GM21786 (cell line): ENCODE data around the gene FLT1.

ENCODE experiments used
- ATAC-seq: cut with Tn5 transposase; IDR thresholded peaks from one replicate; pipeline ENCODE4 v1.9.1; 2021; ENCODE audit not compliant: unreplicated experiment

Gene FLT1

DNA sequence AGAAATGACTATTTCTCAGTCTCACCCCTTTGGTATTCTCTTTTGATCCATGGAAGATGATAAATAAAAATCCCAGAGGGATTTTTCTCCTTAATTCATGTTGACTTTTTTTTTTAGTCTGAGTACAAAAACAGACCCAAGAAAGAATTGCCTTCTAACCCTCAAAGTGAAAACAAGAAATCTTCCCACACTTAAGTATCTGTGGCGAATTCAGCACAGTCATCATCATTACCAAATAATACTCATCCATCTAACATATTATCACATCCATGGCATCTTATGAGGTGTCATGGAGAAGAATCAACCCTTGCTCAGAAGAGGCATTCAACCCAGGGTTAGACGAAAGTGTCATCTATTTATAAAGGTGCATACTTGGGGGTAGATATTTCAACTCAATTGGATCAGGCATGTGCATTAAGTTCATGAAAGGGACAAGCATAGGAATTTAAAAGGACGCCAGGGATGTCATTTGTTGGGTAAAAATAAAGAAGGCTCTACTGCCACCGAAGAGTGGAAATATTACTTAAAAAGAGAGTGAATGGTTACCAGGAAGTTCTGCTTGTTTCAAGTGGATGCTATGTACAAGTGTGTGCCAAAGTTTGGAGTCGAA is 101.9 kb downstream of the FLT1 start:
- ATAC-seq: no peak

DNA sequence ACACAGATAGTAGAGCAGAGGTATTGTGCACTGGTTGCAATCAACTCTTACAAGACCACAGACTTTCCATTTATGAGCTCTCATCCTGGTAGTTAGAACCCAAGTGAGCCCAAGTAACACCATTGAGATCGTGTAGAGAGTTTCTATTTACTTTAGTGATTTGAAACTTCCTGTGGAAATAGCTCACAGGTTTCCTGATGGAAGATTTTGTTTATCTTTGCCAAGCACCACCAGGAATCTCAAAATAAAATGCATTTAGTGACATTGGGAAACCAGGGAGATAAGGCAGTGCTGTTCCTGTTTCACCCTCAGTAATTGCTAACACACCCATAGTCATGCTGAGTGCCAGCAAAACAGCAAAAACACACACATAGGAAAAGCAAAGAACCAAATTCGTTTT is 102.5 kb downstream of the FLT1 start:
- no peak for ATAC-seq

- ATAC-seq: no peak
These were observed 107.0 kb downstream of the FLT1 start for GRCh38 chr13:28387740-28388501.

- ATAC-seq: no peak
These were observed 109.6 kb downstream of the FLT1 start for GRCh38 chr13:28385362-28385761.

GRCh38 chr13:28384789-28385188 is 110.1 kb downstream of the FLT1 start:
- no peak for ATAC-seq

- ATAC-seq: no peak
These were observed 114.6 kb downstream of the FLT1 start for GRCh38 chr13:28380319-28380718.

- ATAC-seq: no peak
These were observed 115.4 kb downstream of the FLT1 start for GRCh38 chr13:28379371-28380083.

- no peak for ATAC-seq
These were observed 118.3 kb downstream of the FLT1 start for GRCh38 chr13:28376604-28377003.

DNA sequence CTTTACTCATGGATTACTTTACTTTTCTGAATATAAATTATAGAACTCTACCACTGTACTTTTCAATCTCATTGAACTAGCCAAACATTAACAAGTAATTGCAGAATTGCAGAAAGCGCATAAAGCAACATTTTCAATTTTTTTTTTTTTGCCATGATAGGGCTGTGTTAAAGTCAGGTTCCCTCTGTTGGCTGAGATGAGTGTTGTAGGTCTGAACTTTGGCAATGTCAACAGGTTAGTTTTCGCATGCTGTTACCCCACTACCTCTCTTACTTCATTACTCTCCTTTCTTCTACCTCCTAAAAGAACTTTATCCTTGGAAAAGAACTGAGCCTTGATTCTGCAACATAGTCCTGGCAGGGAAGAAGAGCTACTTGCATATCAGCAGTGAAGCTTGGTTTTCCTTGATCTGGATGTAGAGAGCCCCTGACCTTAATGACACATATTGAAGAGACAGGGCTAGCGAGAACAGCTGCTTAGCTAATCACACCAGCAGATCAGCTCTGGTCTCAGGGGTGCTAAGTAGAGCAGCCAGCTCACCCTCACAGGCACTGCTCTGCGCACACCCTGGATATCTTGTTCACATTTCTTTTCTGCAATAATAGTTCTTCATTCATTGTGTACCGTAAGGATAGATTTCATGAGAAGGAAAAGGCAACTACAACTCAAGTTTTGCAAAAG is 119.5 kb downstream of the FLT1 start:
- ATAC-seq: no peak

GRCh38 chr13:28373810-28374209 is 121.1 kb downstream of the FLT1 start:
- ATAC-seq: no peak

DNA sequence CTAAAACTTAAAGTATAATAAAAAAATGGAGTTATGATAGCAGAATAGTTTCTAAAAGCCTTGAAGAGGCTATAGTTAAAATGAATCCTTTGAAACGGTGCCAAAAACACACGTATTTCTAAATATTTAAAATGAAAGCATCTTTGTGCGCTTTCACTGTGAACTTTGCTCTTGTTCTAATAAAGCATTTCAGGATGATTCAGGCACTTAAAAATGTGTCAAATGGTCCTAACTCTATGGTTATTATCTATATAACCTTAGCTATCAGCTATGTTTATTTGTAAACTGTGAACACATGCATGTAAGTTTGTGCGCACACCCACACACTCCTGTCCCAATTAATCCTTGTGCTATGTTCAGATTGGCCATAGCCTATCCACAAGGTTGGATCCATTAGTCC is 124.5 kb downstream of the FLT1 start:
- ATAC-seq: no peak

DNA sequence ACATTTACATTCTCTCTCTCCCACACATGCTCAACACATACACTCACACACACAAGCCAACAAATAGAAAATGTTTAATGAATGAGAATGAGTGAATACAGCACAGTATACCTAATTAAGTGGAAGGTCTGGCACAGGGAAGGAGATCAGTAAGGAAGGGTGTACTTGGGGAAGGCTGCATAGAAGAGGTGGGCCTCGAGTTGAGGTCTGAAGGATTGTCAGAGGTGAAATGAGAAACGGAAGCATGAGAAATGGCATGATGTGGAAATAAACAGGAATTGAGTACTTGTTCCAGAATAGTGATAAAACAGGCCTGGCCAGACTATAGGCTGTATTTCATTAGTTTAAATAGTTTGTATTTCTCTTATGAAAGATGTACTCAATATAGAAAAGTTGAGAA is 136.2 kb downstream of the FLT1 start:
- ATAC-seq: no peak

DNA sequence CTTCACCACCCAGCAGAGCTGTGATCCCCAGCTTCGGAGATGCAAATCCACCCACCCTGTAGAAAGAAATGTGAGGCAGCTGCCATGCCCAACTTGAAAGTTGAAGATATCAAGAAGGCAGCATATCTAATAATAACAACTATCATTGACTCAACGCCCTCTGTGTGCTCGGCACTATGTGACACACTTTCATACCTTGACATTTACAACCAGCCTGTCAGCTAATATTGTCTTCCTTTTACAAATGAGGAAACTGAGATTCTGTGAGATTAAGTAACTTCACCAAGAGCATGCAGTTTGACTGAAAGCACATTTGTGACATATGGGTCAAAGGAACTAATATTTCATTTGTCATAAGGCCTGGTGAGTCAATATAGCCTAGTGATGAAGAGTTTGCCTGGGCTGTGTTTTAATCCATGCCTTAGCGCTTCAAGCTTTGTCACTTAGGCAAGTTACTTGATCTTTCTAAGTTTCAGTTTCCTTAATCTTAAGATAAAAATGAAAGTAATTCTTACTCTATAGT is 137.0 kb downstream of the FLT1 start:
- ATAC-seq: no peak

GRCh38 chr13:28357247-28357825 is 137.6 kb downstream of the FLT1 start:
- ATAC-seq: no peak

- ATAC-seq: no peak
These were observed 138.3 kb downstream of the FLT1 start for GRCh38 chr13:28356561-28357021.

DNA sequence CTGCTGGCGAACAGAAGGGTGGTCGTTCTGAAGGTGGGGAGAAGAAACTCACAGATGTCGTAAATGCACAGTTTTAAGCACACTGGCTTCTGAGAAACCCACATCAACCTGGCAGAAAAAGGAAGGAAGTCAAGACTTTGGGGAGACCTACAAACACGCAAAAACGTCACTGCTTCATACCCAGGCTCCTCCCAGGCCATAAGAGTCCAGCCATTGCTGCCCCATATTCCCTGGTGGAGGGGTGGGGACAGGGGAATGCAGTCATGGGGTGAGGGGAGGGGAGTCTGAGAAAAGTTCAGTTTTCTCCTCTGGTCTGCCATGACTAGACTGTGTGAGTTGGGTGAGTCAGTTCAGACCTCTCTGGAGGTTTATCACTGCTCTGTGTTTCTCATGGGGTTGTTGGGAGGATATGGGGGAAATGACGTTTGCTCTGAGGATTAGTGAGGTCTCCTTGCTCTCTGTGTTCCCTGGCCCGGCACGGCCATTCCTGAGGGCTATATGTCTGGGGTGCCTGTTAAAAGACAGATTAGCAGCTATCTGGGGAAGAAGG is 139.0 kb downstream of the FLT1 start:
- ATAC-seq: peak; percentile 43

DNA sequence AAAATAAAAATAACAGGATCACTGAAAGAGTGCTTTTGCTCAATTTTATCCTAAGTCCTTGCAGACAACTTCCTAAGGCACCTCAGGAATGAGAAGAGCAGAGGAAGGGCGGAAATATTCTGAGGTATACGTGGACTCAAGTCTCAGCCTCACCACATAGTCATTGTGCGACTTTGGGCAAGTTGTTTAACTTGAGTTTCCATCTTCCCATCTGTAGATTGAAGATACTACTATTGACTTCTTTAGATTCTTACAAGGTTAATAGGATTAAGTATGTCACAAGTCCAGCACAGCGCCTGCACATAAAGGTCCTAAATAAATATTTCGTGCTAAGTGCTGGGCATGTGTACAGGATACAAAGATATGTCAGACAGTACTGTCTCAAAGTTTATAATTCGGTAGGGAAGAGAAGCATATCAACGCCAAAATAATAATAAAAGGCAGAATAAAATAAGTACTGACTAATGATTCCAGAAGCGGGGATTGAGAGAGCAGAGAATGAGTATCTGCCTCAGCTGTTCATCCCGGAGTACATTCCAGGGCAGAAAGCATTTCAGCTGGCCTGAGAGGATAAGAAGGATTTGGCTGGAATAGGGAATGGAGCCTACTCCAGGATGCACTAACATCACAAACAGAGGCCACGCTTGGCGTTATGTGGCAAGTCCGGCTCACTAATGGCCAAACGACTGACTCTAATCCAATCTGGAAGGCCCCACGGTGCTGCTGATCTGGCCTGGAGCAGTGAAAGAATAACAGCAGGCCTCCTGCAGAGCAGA is 139.7 kb downstream of the FLT1 start:
- no peak for ATAC-seq

- ATAC-seq: no peak
These were observed 141.2 kb downstream of the FLT1 start for GRCh38 chr13:28353679-28354078.

DNA sequence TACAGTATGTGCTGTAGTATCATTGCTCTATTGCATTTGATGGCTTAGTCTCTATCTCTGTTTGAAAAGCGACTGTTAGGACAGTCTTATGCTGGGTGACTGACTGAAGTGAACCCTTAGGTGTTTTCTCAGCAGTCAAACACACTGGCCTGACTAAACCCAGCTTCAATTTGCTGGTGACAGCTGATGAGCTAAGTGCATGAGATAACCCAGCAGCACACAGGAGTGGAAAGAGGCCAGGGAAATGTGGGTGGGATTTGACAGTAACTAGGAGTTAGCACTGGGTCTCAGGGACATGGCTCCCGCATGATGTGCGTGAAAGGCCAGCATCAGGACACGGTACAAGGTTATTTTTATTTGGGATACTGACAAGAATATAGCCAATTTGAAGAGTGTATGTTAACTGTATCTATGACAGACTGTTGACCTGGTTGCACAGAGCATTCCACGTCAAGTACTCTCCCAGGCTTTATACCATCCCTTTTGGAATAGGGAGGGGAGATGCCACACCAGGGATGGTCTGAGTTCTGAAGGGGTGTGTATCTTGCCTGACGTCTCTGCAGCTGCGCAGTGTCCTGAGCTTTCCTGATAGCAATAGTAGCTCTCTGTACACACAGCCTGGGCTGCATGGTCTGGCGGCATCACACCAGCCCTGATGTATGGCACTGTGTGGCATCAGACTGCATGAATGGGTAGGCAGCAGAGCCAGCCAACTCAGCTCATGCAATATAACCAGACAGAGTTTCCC is 144.8 kb downstream of the FLT1 start:
- ATAC-seq: no peak
